ENCODE data around the gene NPDC1. TPM values are rescaled to one million over a fixed set of nuclear protein-coding genes. Genes with fewer than 3 reads are reported as not detected.
"Not testable (repeated sequence)": the region's sequence is repeated elsewhere in the genome, so short reads cannot be mapped to it uniquely, and the experiment has no call there.

Gene NPDC1
- polyA plus RNA-seq, 12 donors: 26.6 to 48.0 (median 30.3) TPM; not detected in 1

DNA sequence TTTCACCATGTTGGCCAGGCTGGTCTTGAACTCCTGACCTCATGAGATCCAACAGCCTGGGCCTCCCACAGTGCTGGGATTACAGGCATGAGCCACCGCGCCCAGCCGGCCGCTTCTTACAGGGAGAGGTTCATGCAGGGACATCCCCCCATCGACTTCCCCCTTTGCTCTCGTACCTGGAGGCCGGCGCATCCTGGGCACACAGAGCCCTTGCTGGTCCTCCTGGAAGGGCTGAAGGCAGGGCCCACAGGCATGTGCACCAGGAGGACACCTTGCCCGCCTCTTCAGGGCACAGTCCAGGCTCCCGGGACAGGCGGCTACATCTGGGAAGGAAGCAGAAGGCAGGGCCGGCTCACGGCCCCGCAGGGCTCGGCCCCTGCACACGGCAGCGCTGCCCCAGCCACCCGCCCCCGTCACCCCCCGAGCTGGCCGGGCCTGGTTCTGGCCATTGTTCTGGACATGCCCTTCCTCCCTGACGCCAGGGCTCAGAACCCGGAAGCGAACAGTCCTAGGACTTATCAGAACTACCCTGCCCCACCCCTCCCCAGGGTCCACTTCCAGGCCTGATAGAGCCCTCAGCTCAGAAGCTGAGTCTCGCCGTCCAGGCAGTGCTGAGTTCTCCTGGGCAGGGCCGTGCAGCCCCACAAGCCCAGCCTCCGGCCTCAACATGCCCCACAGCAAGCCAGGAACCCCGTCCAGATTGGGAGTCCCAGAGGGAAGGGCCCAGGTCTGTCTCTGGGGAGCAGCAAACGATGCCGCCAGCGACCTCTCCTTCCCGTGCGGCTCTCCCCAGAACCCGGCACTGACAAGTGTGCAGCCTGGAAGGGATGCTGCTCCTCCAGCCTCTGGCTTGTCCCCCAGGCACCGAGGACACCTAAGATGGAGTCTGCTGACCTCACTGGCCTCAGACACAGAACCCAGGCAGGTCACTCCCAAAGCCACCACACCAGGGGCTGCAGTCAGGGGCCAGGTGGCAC lies 2.9 kb downstream of the NPDC1 start:
- DNase-seq: no peak

DNA sequence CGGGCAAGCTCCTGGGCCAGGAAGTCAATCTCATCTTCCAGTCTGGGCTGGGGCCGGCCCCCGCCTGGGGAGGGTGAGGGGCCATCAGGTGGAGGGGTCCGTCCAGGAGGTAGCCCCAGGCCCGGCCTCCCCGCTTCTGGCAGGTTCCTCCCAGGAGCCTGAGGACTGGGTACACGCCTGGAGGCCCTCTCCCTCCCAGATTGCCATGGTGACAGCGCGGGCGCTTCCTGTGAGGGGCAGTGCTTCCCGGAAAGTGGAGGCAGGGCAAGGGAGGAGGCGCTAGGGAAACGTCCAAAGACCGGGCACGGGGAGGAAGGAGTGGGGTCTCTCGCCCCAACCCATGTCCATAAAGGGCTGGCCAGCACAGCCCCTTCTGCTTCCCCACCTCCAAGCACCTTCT lies 4.9 kb downstream of the NPDC1 start:
- DNase-seq: no peak

DNA sequence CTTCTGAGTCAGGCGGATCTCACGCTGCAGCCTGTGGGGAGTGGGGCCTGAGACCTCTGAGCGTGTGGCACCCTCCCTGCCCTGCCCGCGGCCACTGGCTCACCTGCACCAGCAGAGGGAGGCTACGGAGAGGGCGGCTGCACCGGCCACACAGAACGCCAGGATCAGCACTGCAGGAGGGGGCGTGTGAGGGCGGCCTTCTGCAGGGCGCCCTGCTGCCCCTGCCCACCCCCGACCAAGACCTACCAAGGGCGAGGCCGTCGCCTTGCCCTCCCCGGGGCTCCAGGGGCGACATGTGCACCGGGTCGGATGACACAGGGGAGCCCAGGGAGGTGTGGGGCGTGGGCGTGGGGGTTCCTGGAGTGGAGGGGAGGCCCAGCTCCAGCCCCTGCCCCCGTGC lies 5.4 kb downstream of the NPDC1 start:
- DNase-seq: no peak

DNA sequence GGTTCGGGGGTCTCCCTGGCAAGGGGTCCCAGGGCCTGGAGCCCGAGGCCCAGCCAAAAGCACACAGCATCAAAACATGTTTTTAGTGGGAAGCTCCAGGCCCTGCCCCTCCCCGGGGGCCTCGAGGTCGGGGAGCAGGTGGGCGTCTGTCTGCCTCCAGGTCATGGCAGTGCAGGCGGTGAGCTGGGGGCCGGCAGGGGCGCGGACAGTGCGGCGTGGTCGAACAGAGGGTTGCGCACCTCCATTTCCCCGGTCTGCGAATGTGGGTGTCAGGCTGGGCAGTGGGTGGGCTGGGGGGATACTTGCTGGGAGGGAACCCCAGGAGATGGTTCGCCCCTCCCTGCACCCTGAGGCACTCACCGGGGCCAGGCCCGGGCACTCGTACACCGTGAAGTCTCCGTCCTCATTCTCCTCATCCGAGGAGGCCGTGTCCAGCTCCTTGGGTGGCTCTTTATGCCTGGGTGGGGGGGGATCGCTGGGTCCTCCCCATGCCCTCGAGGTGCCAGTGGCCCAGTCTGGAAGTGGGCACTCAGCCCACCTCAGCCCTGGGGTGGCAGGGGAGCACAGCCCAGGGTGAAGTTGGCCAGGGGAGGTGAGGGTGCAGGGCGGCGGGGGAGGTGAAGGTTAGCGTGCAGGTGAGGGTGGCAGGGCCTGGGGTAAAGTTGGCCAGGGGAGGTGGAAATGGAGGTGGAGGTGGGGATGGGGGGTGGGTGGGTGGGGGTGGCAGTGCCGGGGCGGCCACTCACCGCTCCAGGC lies 6.2 kb downstream of the NPDC1 start:
- DNase-seq: no peak

DNA sequence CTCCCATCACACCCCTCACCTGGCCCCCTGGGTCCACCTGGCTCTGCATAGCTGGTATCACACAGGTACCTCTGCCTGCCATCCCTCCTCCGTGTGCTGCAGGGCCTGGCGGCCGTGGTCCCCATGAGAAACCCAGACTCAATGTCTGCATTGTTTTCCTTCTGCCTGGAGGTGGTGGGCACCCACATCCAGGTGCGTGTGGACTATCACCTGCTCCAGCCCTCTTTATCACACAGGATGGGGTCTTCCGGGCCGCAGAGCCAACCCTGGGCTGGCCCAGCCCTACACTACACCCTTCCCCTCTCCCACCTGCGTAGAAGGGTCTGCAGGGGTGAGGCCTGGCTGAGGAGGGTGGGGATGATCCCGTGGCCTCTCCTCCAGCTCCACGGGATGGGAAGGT lies 7.1 kb downstream of the NPDC1 start:
- no peak for DNase-seq

DNA sequence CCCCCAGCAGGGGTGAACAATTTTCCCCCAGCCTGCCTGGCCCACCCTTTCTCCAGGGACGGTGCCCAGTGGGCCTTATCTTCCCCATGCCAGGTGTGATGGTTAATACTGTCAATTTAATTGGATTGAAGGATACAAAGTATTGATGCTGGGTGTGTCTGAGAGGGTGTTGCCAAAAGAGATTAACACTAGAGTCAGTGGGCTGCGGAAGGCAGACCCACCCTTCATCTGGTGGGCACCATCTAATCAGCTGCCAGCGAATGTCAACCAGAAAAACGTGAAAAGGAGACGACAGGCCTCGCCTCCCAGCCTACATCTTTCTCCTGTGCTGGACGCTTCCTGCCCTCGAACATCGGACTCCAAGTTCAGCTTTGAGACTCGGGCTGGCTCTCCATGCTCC lies 8.5 kb downstream of the NPDC1 start:
- DNase-seq: no peak

DNA sequence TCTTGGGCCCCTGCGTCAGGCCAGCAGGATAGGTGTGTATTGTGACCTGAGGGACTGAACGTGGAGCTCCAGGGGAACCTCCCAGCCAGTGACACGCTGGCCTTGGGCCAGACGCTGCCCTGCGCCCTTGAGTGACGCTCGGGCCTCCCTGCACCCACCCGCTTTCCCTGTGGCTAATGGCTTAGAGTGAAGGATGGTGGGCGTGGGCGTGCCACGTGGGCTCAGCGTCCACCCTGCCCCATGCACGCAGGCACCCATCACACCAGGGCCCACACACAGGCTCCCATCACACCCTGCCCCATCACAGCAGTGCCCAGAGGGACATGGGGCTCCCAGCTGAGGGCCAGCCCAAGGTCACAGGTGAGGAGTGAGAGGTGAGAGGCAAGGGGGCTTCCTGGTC lies 8.9 kb downstream of the NPDC1 start:
- no peak for DNase-seq

DNA sequence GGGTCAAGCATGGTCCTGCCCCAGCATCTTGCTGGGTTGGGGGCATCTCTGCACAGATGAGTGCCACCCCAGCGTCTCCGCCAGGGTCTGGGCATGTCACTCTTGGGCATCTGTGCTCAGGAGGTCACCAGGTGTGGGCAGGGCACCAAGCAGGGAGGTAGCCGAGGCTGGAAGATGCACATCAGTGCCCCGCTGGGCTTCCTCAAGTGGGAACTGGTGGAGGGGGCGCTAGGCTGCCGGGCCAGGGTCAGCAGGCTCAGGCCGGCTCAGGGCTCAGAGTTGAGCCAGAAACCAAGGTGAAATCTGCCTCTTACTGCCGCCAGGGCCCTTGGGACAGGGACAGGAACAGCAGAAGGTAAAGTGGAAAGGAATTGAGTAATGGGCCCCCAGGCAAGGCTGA lies 10.0 kb downstream of the NPDC1 start:
- DNase-seq: no peak

DNA sequence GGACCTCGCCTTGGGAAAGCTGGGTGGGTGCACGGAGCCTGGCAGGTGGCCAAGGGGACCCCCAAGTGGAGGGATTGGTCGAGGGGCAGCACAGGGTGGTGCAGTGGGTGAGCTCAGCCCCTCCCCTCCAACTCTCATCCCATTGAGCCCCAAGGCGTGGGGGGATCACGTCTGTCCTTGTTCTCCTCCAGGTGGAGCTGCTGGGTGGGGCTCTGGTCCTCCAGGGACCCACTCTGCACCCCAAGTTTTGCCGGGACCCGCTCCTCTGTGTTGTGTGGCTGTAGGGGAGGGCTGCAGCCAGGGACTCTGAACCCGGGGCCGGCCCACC lies 10.5 kb downstream of the NPDC1 start:
- DNase-seq: no peak

DNA sequence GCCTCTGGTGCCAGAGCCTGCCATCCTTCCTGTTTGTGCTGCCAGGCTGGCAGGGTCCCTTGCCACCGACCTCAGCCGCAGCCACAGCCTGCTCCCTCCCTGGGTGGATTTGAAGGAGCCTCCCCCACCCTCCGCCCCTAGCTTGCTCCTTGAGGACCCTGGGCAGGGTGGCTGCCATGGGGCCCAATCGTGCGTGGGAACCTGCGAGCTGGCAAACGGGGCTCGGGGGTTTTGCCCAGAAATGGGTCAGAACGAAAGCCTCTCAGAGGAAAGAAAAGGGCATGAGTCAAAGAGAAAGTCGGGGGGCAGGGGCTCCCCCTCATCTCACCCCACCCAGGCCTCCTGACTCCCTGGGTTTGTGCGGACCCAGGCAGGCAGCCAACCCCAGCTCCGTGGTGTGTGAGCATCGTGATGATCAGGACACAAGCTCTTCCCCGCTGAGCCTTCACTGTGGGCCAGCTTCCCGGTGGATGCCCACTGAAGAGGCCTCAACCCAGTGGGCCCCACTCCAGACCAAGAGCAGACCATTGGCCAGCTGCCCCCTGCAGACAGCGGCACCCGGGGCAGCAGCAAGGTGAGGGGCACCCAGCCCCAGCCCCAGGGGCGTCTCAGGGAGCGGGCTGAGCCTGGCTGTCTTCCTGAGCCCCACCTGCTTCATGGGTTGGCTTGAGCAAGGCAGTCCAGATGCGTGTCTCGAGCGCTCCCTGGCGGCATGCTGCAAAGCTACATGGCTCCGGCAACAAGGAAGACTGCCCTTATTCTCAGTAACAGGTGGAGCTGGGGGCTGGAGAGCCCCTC lies 11.1 kb downstream of the NPDC1 start:
- DNase-seq: peak; percentile 89

DNA sequence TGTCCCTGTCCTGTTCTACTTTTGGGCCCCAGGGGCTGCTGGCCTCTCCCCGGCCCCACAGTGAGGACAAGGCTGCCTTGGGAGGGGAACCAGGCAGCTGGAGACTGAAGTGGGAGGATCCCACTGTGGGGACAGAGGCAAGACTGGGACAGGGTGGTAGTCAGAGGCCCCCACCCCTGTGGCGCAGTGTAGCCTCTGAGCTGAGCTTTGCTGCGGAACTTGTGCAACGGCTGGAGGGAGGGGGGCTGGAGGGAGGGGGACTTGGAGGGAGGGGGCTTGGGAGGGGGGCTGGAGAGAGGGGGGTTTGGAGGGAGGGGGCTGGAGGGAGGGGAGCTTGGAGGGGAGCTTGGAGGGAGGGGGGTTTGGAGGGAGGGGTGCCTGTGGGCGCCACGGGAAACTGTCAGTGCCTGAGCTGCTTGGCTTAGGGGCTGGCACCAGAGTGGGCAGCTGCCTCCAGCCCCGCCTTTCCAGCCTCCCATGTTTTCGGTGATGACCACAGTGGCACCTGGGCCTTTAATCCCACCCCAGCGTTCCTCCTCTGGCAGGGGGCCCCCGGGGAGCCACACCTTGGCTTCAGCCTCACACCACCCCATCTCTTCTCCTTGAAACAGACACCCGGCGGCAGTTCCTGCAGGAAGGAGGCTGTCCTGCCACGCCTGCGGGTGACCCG lies 11.8 kb downstream of the NPDC1 start:
- no peak for DNase-seq

DNA sequence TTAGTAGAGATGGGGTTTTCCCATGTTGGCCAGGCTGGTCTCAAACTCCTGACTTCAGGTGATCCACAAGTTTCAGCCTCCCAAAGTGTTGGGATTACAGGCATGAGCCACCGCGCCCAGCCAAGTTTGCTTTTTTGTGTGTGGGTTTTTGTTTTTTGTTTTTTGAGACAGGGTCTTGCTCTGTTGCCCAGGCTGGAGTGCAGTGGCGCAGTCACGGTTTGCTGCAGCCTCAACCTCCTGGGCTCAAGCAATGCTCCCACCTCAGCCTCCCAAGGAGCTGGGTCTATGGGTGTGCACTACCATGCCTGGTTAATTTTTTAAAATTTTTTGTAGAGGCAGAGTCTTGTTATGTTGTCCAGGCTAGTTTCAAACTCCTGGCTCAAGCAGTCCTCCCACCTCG lies 12.5 kb downstream of the NPDC1 start:
- DNase-seq: not testable (repeated sequence)

DNA sequence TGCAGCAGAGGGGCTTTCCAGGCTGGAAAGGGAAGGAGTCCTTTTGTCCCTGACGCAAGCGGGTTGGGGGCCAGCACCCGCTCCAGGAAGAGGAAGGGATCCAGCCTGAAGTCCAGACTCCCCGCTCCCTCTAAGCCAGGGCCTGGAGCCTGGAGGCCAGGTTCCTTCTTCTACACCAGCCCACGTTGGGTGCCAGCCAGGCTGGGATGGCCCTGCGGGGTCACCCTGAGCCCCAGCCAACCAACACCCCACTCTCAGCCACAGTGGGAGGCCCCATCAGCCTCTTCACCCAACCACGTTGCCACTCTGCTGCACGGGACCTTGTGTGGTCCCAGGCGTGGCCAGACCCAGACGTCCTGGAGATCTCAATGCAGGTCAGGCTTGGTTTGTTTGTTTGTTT lies 13.1 kb downstream of the NPDC1 start:
- DNase-seq: no peak

DNA sequence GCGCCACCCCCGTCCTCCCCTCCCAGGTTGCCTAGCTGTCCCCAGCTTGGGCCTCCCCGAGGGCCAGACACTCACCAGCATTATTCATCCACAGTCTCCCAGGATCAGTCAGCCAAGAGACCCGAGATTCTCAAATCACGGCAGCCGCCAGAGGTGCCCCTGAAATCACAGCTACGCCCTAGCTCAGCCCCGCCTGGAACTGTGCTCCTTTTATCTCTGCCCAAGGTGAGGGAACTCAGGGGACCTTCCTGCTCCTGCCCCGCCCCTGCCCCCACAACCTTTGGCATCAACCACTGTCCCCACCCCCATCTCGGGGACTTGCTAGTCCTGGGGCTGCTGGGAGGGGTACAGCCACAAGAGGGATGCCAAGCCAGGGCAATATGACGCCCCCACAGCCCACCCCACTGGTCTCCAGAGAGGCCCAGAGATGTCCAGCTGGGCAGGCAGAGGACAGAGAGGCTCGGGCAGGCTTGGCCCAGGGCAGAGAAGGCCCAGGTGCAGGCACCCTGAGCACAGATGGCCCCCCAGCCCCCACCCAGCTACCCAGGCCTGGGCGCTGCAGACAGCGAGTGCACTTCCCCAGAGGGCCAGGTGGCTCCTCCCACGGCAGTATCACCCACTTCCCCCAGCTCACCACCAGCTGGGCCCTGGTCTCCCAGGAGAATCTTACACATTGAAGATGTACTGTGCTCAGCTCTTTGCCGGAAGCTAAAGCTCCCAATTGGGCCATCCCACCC lies 13.9 kb downstream of the NPDC1 start, which contains the start of gene FUT7:
FUT7 (minus strand) TSS at position 185 of the 737 bp plus-strand sequence; CDS start at position 88, 97 bp downstream.
- no peak for DNase-seq

DNA sequence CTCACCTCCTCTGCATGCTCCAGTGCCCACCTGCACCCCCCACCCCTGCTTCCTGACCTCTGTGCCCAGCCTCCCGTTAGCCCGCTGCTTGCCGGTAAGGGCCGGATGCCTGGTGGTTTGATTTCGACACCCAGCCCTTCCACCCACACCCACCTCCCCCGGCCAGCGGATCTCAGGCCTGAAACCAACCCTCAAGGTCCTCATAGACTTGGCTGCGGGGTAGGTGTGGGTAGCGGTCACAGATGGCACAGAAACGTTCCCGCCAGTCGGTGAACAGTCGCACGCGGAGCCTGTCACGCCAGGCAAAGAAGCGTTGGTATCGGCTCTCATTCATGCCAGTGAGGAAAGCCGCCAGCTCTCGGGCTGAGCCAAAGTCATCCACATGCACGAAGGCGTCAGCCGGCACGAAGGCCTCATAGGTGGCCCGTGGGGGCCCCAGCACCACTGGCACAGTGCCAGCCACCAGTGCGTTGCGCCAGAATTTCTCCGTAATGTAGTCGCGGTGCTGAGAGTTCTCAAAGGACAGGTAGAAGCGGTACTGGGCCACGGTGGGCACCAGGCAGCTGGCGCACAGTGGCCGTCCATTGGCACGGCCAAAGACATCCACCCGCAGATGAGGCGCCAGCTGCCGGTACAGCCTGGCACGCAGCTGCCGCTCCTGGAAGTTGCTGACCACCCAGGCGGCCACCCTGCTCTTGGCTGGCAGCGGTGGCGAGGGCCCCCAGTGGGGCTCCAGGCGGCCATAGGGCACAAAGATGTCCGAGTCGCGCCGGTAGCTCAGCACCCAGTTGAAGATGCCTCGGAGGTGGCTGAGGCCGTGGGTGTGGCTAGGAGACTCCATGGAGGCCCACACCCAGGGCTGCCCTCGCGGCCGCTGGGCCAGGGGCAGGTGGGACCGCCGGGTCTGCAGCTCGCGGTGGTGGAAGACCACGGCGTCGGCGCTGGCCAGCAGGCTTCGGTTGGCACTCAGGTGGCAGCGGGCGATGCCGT lies 15.1 kb downstream of the NPDC1 start:
- DNase-seq: no peak

DNA sequence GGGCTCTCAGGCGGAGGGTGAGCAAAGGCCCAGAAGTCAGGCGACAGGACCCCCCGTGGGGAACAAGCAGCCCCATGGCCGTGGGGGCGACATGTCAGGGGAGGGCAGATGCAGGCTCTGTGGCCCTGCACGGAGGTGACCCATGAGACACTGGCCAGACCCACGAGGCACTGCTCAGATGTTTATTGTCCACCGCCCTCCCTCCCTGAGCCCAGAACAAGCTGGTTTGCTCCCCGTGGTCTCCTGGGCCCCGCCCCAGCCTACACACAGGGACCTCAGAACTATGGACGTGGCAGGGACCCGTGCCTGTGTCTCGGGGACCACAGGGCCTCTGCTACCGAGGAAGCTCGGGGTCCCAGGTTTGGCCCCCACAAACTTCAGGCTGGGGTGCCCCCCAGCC lies 16.0 kb downstream of the NPDC1 start:
- DNase-seq: no peak

DNA sequence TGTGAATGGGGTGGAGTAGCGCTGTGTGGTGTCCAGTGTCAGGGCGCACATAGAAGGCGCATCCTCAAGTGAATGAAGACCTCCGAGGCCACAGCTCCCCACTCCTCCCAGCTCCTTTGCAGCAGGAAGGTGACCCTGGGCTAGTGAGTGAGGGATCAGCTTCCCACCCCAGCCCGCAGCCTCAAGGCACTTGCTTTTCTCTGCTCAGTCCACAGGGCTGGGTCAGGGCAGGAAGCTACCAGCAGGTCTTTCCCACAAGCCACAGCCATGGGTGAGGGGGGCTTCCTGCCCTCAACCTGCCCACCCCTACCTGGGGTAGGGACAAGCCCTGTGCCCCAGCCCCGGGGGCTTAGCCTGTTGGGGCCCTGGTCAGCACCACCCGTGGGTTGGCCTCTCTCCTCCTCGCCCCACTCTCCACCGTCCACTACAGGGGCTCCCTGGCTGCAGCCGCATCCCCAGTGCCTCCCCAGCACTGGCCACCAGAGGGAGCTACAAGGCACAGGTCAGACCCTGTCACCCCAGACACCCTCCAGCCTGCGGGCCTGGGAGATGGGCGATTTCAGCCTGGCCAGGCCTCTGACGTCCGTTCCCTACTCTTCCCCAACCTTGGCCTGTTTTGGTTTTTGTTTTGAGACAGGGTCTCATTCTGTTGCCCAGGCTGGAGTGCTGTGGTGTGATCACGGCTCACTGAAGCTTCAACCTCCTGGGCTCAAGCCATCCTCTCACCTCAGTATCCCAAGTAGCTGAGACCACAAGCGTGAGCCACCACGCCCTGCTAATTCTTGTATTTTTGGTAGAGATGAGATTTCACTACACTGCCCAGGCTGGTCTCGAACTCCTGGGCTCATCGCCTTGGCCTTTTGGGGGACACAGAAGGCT lies 16.7 kb downstream of the NPDC1 start:
- peak; percentile 55 for DNase-seq

DNA sequence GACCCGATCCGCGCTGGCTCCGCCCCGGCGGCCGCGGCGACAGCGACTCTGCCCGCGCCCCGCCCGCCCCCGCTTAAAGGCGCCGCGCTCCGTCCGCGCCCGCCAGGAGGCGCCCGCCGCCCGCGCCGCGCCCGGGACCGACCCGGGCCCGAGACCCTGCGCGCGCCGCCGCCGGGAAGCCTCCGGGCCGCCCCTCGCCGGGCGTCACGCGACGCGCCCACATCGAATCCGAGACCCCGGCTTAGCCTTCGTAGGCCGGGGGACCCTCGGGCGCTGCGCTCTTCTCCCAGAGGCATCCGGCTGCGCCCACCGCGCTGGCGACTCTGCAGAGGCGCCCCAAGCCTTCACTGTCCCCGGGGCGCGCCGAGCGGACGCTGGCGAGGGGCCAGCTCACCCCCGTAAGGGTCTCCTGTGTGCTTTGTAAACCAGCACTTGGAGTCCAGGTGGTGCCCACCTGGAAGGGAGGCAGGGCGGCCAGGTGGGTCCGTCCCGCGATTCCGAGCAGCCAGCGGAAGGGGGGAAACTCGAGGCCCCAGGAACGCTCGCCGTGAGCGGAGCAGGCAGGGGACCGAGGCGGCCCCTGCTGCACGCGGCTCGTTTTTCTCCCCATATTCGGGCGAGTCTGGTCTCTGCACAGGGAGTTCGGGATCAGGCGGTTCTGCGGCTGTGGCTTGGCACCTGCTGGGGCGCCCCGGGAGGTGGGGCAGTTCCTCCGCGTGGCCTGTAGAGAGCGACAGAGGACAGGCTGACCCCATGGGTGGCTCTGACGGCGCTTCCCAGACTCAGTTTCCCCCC lies 17.5 kb downstream of the NPDC1 start:
- DNase-seq: no peak

Data from muscle of arm (tissue), 12 donors.